Thoracic aorta (tissue), 2 donors: ENCODE data around the gene KIRREL2. TPM values are rescaled to one million over a fixed set of nuclear protein-coding genes. Genes with fewer than 3 reads are reported as not detected.
"Not testable (repeated sequence)": the region's sequence is repeated elsewhere in the genome, so short reads cannot be mapped to it uniquely, and the experiment has no call there.

Experiments used
- ATAC-seq: fragments of 150-250 bp; one replicate; pipeline ENCODE4 v1.8.0; 2017; ENCODE audit warnings: low read depth; ENCODE audit not compliant: insufficient number of reproducible peaks, low FRiP score
- DNase-seq: peaks from one replicate; pipeline ENCODE4 v3.0.0-alpha.2; 2020; ENCODE audit warnings: low spot score
- H3K27ac ChIP-seq, 2 donors: fragments of 200-600 bp; sonication (generic); 1 replicate in 1 of 2; 2 replicates in 1 of 2; pipeline ENCODE4 v1.5.1; 2016; ENCODE audit warnings: mild to moderate bottlenecking in 2 of 2, moderate library complexity in 2 of 2
- H3K27me3 ChIP-seq: fragments of 200-600 bp; sonication (generic); replicated peaks from 2 replicates; pipeline ENCODE4 v1.6.0; 2016; ENCODE audit warnings: mild to moderate bottlenecking; ENCODE audit not compliant: insufficient read depth
- H3K36me3 ChIP-seq: fragments of 200-600 bp; sonication (generic); one replicate; pipeline ENCODE4 v1.5.1; 2016
- H3K4me1 ChIP-seq, 2 donors: fragments of 200-600 bp; sonication (generic); 1 replicate in 1 of 2; 2 replicates in 1 of 2; pipeline versions ENCODE4 v1.5.1 to v1.6.0; 2016; ENCODE audit warnings: low read depth in 2 of 2, mild to moderate bottlenecking in 1 of 2; ENCODE audit not compliant: control insufficient read depth in 1 of 2
- H3K4me3 ChIP-seq: fragments of 200-600 bp; sonication (generic); 2 replicates; pipeline ENCODE4 v1.5.1; 2016; ENCODE audit warnings: mild to moderate bottlenecking
- H3K9me3 ChIP-seq: fragments of 200-600 bp; sonication (generic); 2 replicates; pipeline ENCODE4 v1.5.1; 2016
- total RNA-seq, 2 donors: library from RNA; depleted of rRNA; stranded (reverse); fragments of >200 nt; gene quantifications; one replicate each; pipeline versions ENCODE4 v1.1.0 to v1.2.3, GENCODE V29; 2016
- TF ChIP-seq, protein P1 (sequence below): fragments of 200-600 bp; sonication (generic); IDR thresholded peaks from one replicate; pipeline ENCODE4 v1.5.1; 2019; ENCODE audit warnings: antibody characterized with exemption

KIRREL2 gene
- total RNA-seq, 2 donors from 2014 or later, result 0.92 TPM; not detected in 1

DNA sequence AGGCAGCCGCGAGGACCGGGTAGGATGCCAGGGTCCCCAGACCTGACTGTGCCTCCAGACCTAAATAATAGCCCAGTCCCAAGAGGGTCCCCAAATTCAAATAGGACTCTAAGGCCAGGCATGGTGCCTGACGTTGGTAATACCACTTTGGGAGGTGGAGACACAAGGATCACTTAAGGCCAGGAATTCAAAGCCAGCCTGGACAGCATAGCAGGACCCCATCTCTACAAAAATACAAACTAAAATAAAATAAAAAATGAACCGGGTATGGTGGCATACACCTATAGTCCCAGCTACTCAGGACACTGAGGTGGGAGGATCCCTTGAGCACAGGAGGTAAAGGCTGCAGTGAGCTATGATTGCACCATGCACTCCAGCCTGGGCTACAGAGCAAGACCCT is 6.3 kb downstream of the KIRREL2 start:
- TF ChIP-seq, protein P1, sequence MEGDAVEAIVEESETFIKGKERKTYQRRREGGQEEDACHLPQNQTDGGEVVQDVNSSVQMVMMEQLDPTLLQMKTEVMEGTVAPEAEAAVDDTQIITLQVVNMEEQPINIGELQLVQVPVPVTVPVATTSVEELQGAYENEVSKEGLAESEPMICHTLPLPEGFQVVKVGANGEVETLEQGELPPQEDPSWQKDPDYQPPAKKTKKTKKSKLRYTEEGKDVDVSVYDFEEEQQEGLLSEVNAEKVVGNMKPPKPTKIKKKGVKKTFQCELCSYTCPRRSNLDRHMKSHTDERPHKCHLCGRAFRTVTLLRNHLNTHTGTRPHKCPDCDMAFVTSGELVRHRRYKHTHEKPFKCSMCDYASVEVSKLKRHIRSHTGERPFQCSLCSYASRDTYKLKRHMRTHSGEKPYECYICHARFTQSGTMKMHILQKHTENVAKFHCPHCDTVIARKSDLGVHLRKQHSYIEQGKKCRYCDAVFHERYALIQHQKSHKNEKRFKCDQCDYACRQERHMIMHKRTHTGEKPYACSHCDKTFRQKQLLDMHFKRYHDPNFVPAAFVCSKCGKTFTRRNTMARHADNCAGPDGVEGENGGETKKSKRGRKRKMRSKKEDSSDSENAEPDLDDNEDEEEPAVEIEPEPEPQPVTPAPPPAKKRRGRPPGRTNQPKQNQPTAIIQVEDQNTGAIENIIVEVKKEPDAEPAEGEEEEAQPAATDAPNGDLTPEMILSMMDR, result no peak
- Histone ChIP-seq H3K4me1 (no peaks in the 10 kb centered on the region), H3K36me3 (no peaks in the 10 kb centered on the region), H3K9me3 (no peaks in the 10 kb centered on the region), H3K4me3 (no peak overlapping the region), H3K27ac (no peak overlapping the region), H3K27me3 (no peaks in the 10 kb centered on the region)
- DNase-seq (no peak), ATAC-seq (no peak)

DNA sequence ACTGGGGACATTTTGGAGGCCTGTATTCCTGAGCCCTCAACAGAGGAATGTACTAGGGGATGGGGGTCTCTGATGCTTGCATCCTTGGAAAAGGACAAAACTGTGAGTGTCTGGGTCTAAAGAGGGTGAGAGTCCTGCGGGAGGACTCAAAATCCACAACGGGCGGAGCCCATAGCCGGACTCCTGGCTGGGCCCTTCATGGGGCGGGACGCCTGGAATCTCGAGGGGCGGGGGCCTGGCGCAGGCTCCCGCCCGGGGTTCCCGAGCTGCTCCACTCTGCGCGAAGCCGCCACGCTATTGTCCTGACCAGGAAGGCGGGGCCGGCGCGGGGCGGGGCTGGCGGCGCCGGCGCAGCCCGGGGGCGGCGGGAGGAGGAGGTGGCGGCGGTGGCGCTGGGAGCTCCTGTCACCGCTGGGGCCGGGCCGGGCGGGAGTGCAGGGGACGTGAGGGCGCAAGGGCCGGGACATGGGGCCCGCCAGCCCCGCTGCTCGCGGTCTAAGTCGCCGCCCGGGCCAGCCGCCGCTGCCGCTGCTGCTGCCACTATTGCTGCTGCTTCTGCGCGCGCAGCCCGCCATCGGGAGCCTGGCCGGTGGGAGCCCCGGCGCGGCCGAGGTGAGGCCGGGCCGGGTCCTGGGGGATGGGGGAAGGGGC is 11.6 kb downstream of the KIRREL2 start, which contains the start of gene APLP1:
Gene APLP1, plus strand, starts transcription at position 403 of the 651 bp plus-strand sequence. Its CDS starts 63 bp downstream, at position 466.
- no peak for DNase-seq
- Histone ChIP-seq H3K9me3 (no peaks in the 10 kb centered on the region), H3K27ac (no peak within 1 kb of the TSS), H3K4me1 (peaks cover 17 to 20% of the 10 kb centered on the region in 2 donors), H3K36me3 (no peaks in the 10 kb centered on the region), H3K27me3 (no peaks in the 10 kb centered on the region), H3K4me3 (peak within 1 kb of the TSS; percentile 80)
- TF ChIP-seq, protein P1, result no peak
- ATAC-seq, result no peak

DNA sequence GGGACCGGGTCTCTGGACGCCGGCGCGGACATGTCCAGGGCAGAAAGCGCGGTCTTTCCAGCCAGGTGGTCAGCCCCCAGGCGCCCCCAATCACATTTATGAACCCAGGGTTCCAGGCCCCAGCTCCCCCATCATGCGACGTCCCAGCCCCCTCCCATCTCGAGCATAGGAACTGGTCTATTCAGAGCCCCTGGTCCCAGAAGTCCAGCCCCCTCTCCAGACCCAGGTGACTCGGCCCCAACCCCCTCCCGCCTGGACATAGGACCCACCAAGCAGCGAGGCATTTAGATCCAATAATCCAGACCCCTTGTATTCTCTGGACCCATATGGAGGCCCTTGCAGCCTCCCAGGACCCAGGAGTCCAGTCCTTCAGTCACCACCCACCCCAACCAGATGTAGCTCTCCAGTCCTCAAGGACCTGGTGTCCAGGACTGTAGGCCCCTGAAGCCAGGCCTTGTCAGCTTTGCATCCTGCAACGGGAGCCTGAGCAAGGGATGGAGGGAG is 12.2 kb downstream of the KIRREL2 start:
- Histone ChIP-seq H3K27ac (no peak overlapping the region), H3K36me3 (no peaks in the 10 kb centered on the region), H3K27me3 (no peaks in the 10 kb centered on the region), H3K9me3 (no peaks in the 10 kb centered on the region), H3K4me1 (peaks cover 17 to 20% of the 10 kb centered on the region in 2 donors), H3K4me3 (peak overlapping the region; percentile 80)
- DNase-seq (no peak), ATAC-seq (no peak)
- TF ChIP-seq, protein P1, result no peak

DNA sequence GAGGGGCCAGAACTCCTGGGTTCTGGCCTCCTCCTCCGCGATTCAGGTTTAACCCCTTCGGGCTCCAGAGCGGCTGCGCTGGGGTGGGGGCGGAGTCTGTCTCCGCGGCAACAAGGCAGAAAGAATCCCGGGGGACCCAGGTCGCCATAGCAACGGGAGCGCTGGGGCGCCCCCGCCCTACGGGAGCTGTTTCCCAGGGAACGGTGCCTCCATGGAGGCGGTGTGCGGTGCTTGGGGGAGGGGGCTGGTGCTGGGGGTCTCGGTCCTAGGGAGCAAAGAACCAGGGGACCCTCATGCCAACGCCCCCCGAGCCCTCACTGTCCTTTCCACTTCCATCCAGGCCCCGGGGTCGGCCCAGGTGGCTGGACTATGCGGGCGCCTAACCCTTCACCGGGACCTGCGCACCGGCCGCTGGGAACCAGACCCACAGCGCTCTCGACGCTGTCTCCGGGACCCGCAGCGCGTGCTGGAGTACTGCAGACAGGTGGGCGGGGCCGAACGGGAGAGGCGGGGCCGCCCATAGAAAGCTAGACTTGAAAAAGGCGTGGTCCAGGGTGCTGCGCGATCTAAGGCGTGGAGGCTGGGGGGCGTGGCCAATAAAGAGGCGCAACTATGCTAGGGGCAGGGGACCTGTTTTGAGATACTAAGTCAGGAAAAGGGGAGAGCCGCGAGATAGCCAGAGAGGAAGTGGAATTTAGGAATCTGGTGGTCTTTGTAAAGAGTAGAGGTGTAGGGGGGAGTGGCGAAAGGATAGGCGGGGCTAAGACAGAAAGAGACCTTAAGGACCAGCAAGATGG is 12.8 kb downstream of the KIRREL2 start:
- Histone ChIP-seq H3K27me3 (no peaks in the 10 kb centered on the region), H3K36me3 (no peaks in the 10 kb centered on the region), H3K4me3 (peak overlapping the region; percentile 80), H3K4me1 (peaks cover 17 to 20% of the 10 kb centered on the region in 2 donors), H3K27ac (no peak overlapping the region), H3K9me3 (no peaks in the 10 kb centered on the region)
- TF ChIP-seq, protein P1, result no peak
- DNase-seq (no peak), ATAC-seq (no peak)

DNA sequence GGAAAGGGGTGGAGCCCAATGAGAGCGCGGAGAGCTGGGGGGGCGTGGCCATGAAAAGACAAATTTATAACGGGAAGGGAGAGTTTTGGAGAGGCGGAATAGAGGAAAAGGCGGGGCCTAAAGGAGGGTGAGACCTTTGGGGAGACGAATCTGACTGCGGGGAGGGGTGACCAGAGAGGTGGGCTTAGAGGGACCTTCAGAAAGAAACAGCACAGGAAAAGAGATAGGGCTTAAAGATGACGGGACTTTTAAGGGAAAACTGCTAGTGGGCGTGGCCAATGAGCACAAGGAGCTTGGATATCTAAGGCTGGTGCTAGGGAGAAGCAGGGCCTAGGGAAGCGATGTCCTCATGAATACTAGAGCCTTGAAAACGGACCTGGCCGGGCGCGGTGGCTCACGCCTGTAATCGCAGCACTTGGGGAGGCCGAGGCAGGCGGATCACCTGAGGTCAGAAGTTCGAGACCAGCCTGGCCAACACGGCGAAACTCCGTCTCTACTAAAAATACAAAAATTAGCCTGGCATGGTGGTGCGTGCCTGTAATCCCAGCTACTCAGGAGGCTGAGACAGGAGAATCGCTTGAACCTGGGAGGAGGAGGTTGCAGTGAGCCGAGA is 13.5 kb downstream of the KIRREL2 start:
- H3K4me3 ChIP-seq, result peak overlapping the region; percentile 80
- H3K4me1 ChIP-seq, result peaks cover 17 to 20% of the 10 kb centered on the region in 2 donors
- not testable (repeated sequence) for H3K9me3 ChIP-seq, H3K27ac ChIP-seq, H3K36me3 ChIP-seq, ATAC-seq, H3K27me3 ChIP-seq, DNase-seq
